Activated CD4-positive, alpha-beta T cell treated with anti-CD3 and anti-CD28 coated beads for 48 hours (primary cell): ENCODE data around the gene KAT6B.

Experiments used
- DNase-seq: peaks from one replicate; pipeline ENCODE4 v3.0.0-alpha.2; 2020

KAT6B gene

DNA sequence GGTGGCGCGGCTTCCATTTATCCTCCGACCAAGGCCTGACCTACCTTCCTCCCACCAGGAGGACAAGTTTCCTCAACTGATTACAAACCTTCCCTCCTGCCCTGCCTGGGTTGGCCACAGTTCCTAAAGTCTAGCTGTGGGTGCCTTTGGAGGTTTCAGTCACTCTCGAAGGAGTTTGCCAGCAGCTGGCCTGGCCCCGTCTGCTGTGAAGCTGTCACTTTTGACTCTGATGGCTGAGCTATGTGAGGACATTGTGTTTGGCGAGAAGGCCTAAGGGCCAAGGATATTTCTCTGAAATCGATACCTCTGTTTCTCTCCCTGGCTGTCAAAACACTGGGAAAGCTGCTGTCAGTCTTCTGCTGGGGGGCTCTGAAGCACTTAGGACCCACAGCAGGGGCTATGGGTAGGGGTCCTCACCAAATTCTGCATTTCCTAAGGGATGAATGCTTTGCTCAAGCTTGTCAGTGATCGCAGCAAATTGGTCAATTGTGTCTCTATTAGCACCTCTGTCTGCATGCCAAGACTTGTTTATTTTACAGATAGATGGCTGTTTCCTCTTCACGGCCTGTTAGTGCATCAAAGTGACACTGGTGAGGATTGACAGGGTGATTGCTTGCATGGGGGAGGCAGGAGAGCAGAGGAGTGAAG is 253.2 kb downstream of the KAT6B start:
- no peak for DNase-seq

GRCh38 chr10:75080554-75080953 is 254.2 kb downstream of the KAT6B start:
- no peak for DNase-seq

- DNase-seq: no peak
These were observed 255.0 kb downstream of the KAT6B start for GRCh38 chr10:75081379-75081778.
